ENCODE measurements around the gene SLC29A3. TPM values are rescaled to one million over a fixed set of nuclear protein-coding genes. Genes with fewer than 3 reads are reported as not detected.

Gene SLC29A3
- total and polyA plus RNA-seq, 10 of the 15 experiments (the other 5 are each of a cell fraction or from before 2014, with no cell fraction given): 1.5 to 4.0 (median 2.7) TPM

GRCh38 chr10:71346731-71347130, 27.7 kb downstream of the SLC29A3 start:
- POLR2A ChIA-PET: interaction anchor here (1.4 kb wide), 1 partner anchor 30 kb away, joined by 4 read pairs; no protein-coding TSS in a partner anchor
- no peak overlapping the region for H3K4me2 ChIP-seq (ENCODE audit: control insufficient read depth, insufficient read depth)
- CTCF ChIA-PET: no interaction called here
- H3K4me1 ChIP-seq (ENCODE audit: control insufficient read depth, insufficient read depth, low read length): no peaks in the 10 kb centered on the region
- no TSS peak for BruUV-seq (replicated peaks)
- no peak overlapping the region for H3K9ac ChIP-seq (ENCODE audit: control insufficient read depth, insufficient read depth, low read length)
- H3K27ac ChIP-seq (ENCODE audit: control insufficient read depth, insufficient read depth): no peak overlapping the region
- intact Hi-C loops (cut with micrococcal nuclease; ENCODE audit: unreplicated experiment) (no loop called here), in situ Hi-C loops (cut with MboI) (no loop called here)
- no peaks in the 10 kb centered on the region for H4K20me1 ChIP-seq (ENCODE audit: control insufficient read depth, insufficient read depth)
- ATAC-seq: no peak
- WGBS (ENCODE audit: insufficient coverage, insufficient replicate concordance, low lambda C conversion rate, missing lambda C conversion rate): 47% methylated on average over 3 of the region's 3 CpGs
- H3K79me2 ChIP-seq (ENCODE audit: control insufficient read depth, insufficient read depth, low read length): no peaks in the 10 kb centered on the region
- no peak overlapping the region for H2AFZ ChIP-seq (ENCODE audit: control insufficient read depth, low read depth, low read length)
- no peaks in the 10 kb centered on the region for H3K27me3 ChIP-seq (replicated peaks in 1 of 2; ENCODE audit: control insufficient read depth in 2 of 2, insufficient read depth in 2 of 2, low read length in 1 of 2)
- no peak overlapping the region for H3K4me3 ChIP-seq
- TF ChIP-seq SMAD1 (IDR thresholded peaks at IDR 0.05; ENCODE audit: low read depth, partially characterized antibody) (no peak), TBL1XR1 (IDR thresholded peaks at IDR 0.05; ENCODE audit: low read depth, low read length) (no peak), ZBTB40 (IDR thresholded peaks at IDR 0.05; ENCODE audit: borderline replicate concordance) (no peak), FOS (IDR thresholded peaks at IDR 0.05; ENCODE audit: borderline replicate concordance, extremely low read depth, insufficient read length) (no peak), BCL3 (IDR thresholded peaks at IDR 0.05; ENCODE audit: borderline replicate concordance, insufficient read depth, low read depth, low read length, poor library complexity, severe bottlenecking) (no peak), JUND (IDR thresholded peaks at IDR 0.05; ENCODE audit: low read depth, low read length) (no peak), GATAD2B (conservative IDR thresholded peaks at IDR 0.05; ENCODE audit: low read depth) (no peak), ZSCAN29 (IDR thresholded peaks at IDR 0.05) (no peak), E4F1 (IDR thresholded peaks at IDR 0.05; ENCODE audit: borderline replicate concordance, partially characterized antibody) (no peak), SMC3 (IDR thresholded peaks at IDR 0.05; ENCODE audit: borderline replicate concordance, low read length) (no peak), IRF4 (IDR thresholded peaks at IDR 0.05; ENCODE audit: low read depth, low read length) (no peak), RAD51 (IDR thresholded peaks at IDR 0.05) (no peak), CBX5 (IDR thresholded peaks at IDR 0.05; ENCODE audit: low read depth) (no peak), POLR2AphosphoS5 (IDR thresholded peaks at IDR 0.05; ENCODE audit: low read length) (no peak), RBBP5 (conservative IDR thresholded peaks at IDR 0.05) (no peak), BMI1 (IDR thresholded peaks at IDR 0.05; ENCODE audit: borderline replicate concordance) (no peak), IKZF1 (conservative IDR thresholded peaks at IDR 0.05) (no peak), NBN (IDR thresholded peaks at IDR 0.05) (no peak)
- no peak for DNase-seq (ENCODE audit: low read depth, low spot score)
- SMC1A ChIA-PET (ENCODE audit: uncharacterized antibody, unreplicated experiment): interaction anchor here (1.4 kb wide), 1 partner anchor 32 kb away, joined by 3 read pairs; no protein-coding TSS in a partner anchor
- no peaks in the 10 kb centered on the region for H3K36me3 ChIP-seq (ENCODE audit: control insufficient read depth in 2 of 2, insufficient read depth in 2 of 2, low read length in 1 of 2)
- FAIRE-seq: no peak
- no peaks in the 10 kb centered on the region for H3K9me3 ChIP-seq (replicated peaks; ENCODE audit: control insufficient read depth, insufficient read depth, low read length)
- RAD21 ChIA-PET (ENCODE audit: unreplicated experiment): no interaction called here

Measured in GM12878 (cell line).